ENCODE measurements around the gene SERPINB6.

DNA sequence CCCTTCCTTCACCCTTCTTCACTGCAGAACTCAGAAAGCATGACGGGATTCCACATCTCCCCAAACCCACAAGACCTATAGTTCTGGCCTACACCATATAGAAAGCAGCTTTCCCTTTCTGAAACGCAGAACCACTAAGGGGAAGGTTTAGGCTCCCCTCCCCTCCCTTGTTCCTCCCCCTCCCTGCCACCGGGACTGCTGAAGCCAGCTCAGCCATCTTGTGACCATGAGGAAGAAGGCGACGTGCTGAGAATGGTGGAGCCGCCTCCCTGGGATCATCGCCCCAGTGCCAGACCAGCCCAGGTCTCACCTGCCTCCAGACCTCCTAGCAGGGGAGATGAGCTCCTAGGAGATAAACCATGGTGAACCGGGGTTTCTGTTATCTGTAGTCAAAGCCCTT lies 19.6 kb downstream of the SERPINB6 start:
- no peak for TF ChIP-seq TAF1 (IDR thresholded peaks at IDR 0.05; ENCODE audit: borderline replicate concordance, insufficient read depth, low read length)
- TF ChIP-seq POLR2AphosphoS5 (IDR thresholded peaks at IDR 0.05; ENCODE audit: low read depth, low read length): no peak
- TF ChIP-seq, protein P1, sequence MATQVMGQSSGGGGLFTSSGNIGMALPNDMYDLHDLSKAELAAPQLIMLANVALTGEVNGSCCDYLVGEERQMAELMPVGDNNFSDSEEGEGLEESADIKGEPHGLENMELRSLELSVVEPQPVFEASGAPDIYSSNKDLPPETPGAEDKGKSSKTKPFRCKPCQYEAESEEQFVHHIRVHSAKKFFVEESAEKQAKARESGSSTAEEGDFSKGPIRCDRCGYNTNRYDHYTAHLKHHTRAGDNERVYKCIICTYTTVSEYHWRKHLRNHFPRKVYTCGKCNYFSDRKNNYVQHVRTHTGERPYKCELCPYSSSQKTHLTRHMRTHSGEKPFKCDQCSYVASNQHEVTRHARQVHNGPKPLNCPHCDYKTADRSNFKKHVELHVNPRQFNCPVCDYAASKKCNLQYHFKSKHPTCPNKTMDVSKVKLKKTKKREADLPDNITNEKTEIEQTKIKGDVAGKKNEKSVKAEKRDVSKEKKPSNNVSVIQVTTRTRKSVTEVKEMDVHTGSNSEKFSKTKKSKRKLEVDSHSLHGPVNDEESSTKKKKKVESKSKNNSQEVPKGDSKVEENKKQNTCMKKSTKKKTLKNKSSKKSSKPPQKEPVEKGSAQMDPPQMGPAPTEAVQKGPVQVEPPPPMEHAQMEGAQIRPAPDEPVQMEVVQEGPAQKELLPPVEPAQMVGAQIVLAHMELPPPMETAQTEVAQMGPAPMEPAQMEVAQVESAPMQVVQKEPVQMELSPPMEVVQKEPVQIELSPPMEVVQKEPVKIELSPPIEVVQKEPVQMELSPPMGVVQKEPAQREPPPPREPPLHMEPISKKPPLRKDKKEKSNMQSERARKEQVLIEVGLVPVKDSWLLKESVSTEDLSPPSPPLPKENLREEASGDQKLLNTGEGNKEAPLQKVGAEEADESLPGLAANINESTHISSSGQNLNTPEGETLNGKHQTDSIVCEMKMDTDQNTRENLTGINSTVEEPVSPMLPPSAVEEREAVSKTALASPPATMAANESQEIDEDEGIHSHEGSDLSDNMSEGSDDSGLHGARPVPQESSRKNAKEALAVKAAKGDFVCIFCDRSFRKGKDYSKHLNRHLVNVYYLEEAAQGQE (IDR thresholded peaks at IDR 0.05; ENCODE audit: insufficient read depth in 1 of 2, low read depth in 2 of 2, low read length in 2 of 2): no peak
- no peak for TF ChIP-seq SIN3A (IDR thresholded peaks at IDR 0.05; ENCODE audit: borderline replicate concordance, insufficient read depth, low read length)
- no peak for TF ChIP-seq FOXP2 (optimal IDR thresholded peaks at IDR 0.05; ENCODE audit: borderline replicate concordance, extremely low read depth, extremely low read length, insufficient read depth)
